Panc1 (cell line): ENCODE data around the gene SEC31B. TPM values are rescaled to one million over a fixed set of nuclear protein-coding genes. Genes with fewer than 3 reads are reported as not detected.

Source experiments
- ATAC-seq: fragments of 200-7000 bp; cut with Tn5 transposase; 2 replicates; pipeline ENCODE4 v1.9.1; 2020; ENCODE audit warnings: mild to moderate bottlenecking, moderate library complexity
- BruUV-seq: library from RNA; stranded (reverse); fragments of 400-500 nt; replicated peaks from 2 replicates; lab custom pipeline; 2021; lab: Mats Ljungman, UMichigan
- CTCF ChIA-PET: fragments of 300-600 bp; sonication (Branson Sonifier 250); formaldehyde crosslinking; loops from one replicate; lab custom pipeline; 2022; ENCODE audit warnings: antibody characterized with exemption; lab: Charles Lee
- POLR2A ChIA-PET: fragments of 300-600 bp; sonication (Branson Sonifier 250); formaldehyde crosslinking; loops from one replicate; lab custom pipeline; 2022; ENCODE audit warnings: antibody characterized with exemption; lab: Charles Lee
- DNase-seq: peaks from one replicate; pipeline ENCODE4 v3.0.0-alpha.2; 2010; ENCODE audit warnings: low read depth, low spot score
- H3K27ac ChIP-seq: 2 replicates; pipeline ENCODE4 v1.5.1; 2011; ENCODE audit warnings: mild to moderate bottlenecking, low read length, inconsistent platforms
- H3K27me3 ChIP-seq: fragments of 200-500 bp; sonication (Bioruptor generic); 2 replicates; pipeline ENCODE4 v1.6.0; 2014; ENCODE audit warnings: low read length, inconsistent platforms; ENCODE audit not compliant: control insufficient read depth, insufficient read depth
- H3K36me3 ChIP-seq: fragments of 200-500 bp; sonication (Bioruptor generic); 2 replicates; pipeline ENCODE4 v1.5.1; 2014; ENCODE audit warnings: inconsistent platforms, mild to moderate bottlenecking, low read length, moderate library complexity; ENCODE audit not compliant: control insufficient read depth, insufficient read depth
- H3K4me1 ChIP-seq: 2 replicates; pipeline ENCODE4 v1.5.1; 2011; ENCODE audit warnings: inconsistent platforms, mild to moderate bottlenecking, low read length, moderate library complexity; ENCODE audit not compliant: control insufficient read depth, insufficient read depth
- H3K4me3 ChIP-seq, 2 experiments: 2 replicates each; pipeline ENCODE4 v1.5.1; 2011 to 2012; ENCODE audit warnings: low read depth in 2 of 2, low read length in 2 of 2, mild to moderate bottlenecking in 2 of 2, inconsistent platforms in 1 of 2, moderate library complexity in 1 of 2
- H3K9me3 ChIP-seq: fragments of 200-500 bp; sonication (Bioruptor generic); 2 replicates; pipeline ENCODE4 v1.5.1; 2014; ENCODE audit warnings: low read depth, mild to moderate bottlenecking, inconsistent platforms, low read length, moderate library complexity; ENCODE audit not compliant: control insufficient read depth, insufficient read depth
- POLR2AphosphoS5 ChIP-seq: IDR thresholded peaks from 2 replicates; pipeline ENCODE4 v1.6.1; 2012; ENCODE audit warnings: mild to moderate bottlenecking, low read depth, low read length, moderate library complexity
- SIN3A ChIP-seq: IDR thresholded peaks from 2 replicates; pipeline ENCODE4 v1.6.1; 2012; ENCODE audit warnings: low read depth, mild to moderate bottlenecking, low read length, moderate library complexity, borderline replicate concordance; ENCODE audit not compliant: insufficient read depth
- TCF7L2 ChIP-seq: IDR thresholded peaks from 2 replicates; pipeline ENCODE4 v1.6.1; 2011; ENCODE audit warnings: mild to moderate bottlenecking, low read depth, low read length, inconsistent platforms
- in situ Hi-C: cut with HindIII; loops from 2 replicates; pipeline ENCODE4 v1.10.0; 2016; ENCODE audit warnings: low sequenced_read_pairs, low pct_unique_long_range_greater_than_20kb
- intact Hi-C: fragments of 100-400 bp; cut with micrococcal nuclease; formaldehyde crosslinking; loops from one replicate; pipeline ENCODE4 v1.10.0; 2022; ENCODE audit not compliant: unreplicated experiment
- total RNA-seq: library from RNA; stranded (reverse); gene quantifications from one replicate; pipeline ENCODE4 v1.2.1, GENCODE V29; 2021; ENCODE audit not compliant: unreplicated experiment
- TF ChIP-seq, protein P1 (sequence below), 2 experiments: IDR thresholded peaks; 2 replicates each; pipeline ENCODE4 v1.6.1; 2011 to 2012; ENCODE audit warnings: low read depth in 2 of 2, control low read depth in 1 of 2, low read length in 1 of 2, mild to moderate bottlenecking in 1 of 2, moderate library complexity in 1 of 2; ENCODE audit not compliant: insufficient read depth in 1 of 2
- TF ChIP-seq, protein P2 (sequence below): fragments of 450-650 bp; IDR thresholded peaks from 2 replicates; pipeline ENCODE4 v1.5.1; 2017; ENCODE audit warnings: mild to moderate bottlenecking

Gene SEC31B
- total RNA-seq, 1 experiment from 2014 or later = 17.8 TPM

DNA sequence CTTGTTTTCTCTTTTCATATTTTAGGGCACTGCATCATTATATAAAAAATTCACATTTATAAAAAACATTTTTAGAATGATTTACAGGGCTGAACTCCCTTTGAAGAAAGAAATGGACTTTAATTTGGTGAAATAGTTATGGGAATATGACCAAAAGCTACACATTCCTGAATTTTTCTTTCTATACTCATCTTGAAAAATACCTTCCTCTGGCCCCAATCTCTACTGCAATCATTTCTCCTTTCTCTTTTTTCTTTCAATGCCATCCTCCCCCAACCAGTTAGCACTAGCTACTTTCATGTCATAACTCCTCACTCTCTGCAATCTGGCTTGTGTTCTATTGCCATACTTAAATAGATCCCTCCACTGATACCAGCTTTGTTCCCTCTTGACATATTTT, 50.7 kb downstream of the SEC31B start:
- ChIA-PET CTCF (no interaction called here), POLR2A (no interaction called here)
- no TSS peak for BruUV-seq
- Histone ChIP-seq H3K9me3 (no peaks in the 10 kb centered on the region), H3K27ac (no peak overlapping the region), H3K36me3 (no peaks in the 10 kb centered on the region; the same call in 1 of the 2 replicates), H3K4me1 (no peaks in the 10 kb centered on the region), H3K27me3 (peaks cover 39% of the 10 kb centered on the region), H3K4me3 (no peak overlapping the region)
- no peak for ATAC-seq
- intact Hi-C loops (no loop called here), in situ Hi-C loops (no loop called here)
- TF ChIP-seq TCF7L2 (no peak), SIN3A (no peak), POLR2AphosphoS5 (no peak)
- TF ChIP-seq, protein P1, sequence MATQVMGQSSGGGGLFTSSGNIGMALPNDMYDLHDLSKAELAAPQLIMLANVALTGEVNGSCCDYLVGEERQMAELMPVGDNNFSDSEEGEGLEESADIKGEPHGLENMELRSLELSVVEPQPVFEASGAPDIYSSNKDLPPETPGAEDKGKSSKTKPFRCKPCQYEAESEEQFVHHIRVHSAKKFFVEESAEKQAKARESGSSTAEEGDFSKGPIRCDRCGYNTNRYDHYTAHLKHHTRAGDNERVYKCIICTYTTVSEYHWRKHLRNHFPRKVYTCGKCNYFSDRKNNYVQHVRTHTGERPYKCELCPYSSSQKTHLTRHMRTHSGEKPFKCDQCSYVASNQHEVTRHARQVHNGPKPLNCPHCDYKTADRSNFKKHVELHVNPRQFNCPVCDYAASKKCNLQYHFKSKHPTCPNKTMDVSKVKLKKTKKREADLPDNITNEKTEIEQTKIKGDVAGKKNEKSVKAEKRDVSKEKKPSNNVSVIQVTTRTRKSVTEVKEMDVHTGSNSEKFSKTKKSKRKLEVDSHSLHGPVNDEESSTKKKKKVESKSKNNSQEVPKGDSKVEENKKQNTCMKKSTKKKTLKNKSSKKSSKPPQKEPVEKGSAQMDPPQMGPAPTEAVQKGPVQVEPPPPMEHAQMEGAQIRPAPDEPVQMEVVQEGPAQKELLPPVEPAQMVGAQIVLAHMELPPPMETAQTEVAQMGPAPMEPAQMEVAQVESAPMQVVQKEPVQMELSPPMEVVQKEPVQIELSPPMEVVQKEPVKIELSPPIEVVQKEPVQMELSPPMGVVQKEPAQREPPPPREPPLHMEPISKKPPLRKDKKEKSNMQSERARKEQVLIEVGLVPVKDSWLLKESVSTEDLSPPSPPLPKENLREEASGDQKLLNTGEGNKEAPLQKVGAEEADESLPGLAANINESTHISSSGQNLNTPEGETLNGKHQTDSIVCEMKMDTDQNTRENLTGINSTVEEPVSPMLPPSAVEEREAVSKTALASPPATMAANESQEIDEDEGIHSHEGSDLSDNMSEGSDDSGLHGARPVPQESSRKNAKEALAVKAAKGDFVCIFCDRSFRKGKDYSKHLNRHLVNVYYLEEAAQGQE (IDR thresholded peaks at IDR 0.05; ENCODE audit: insufficient read depth in 1 of 2, low read depth in 2 of 2, low read length in 1 of 2) = no peak
- TF ChIP-seq, protein P2, sequence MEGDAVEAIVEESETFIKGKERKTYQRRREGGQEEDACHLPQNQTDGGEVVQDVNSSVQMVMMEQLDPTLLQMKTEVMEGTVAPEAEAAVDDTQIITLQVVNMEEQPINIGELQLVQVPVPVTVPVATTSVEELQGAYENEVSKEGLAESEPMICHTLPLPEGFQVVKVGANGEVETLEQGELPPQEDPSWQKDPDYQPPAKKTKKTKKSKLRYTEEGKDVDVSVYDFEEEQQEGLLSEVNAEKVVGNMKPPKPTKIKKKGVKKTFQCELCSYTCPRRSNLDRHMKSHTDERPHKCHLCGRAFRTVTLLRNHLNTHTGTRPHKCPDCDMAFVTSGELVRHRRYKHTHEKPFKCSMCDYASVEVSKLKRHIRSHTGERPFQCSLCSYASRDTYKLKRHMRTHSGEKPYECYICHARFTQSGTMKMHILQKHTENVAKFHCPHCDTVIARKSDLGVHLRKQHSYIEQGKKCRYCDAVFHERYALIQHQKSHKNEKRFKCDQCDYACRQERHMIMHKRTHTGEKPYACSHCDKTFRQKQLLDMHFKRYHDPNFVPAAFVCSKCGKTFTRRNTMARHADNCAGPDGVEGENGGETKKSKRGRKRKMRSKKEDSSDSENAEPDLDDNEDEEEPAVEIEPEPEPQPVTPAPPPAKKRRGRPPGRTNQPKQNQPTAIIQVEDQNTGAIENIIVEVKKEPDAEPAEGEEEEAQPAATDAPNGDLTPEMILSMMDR = no peak
- no peak for DNase-seq

DNA sequence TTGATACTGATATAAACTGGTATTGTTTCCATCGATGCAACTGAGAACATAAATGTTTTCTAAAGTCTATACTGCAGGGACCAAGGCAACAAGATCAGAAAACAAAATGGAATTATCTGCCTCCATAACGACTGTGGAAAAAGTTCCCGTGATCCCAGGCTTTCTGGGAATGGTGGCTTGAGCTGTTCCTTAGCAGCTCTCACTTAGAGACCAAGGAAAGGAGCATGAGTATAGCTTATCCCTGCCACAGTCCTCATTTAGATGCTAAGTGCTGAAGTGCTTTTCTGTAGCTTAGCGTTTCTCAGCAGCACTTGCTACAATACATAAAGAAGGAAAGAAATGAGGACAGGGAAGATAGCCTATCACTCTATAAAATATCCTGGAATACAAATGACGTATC, 51.3 kb downstream of the SEC31B start:
- CTCF ChIA-PET = interaction anchor here (0.5 to 1.0 kb wide), 3 partner anchors 28 to 302 kb away, joined by 3 to 4 read pairs (median 4); no protein-coding TSS in a partner anchor
- H3K27me3 ChIP-seq = peaks cover 45% of the 10 kb centered on the region
- BruUV-seq = no TSS peak

More for the DNA sequence above, 51.3 kb downstream of the SEC31B start:
- DNase-seq (no peak), ATAC-seq (no peak)
- intact Hi-C loops (no loop called here), in situ Hi-C loops (no loop called here)
- no peak for TF ChIP-seq SIN3A
- TF ChIP-seq, protein P2 = no peak
- Histone ChIP-seq H3K27ac (no peak overlapping the region), H3K9me3 (no peaks in the 10 kb centered on the region), H3K4me1 (no peaks in the 10 kb centered on the region), H3K4me3 (no peak overlapping the region), H3K36me3 (no peaks in the 10 kb centered on the region; the same call in 1 of the 2 replicates)
- POLR2A ChIA-PET = no interaction called here
